K562 (cell line): ENCODE data around the gene OR2AG1. TPM values are rescaled to one million over a fixed set of nuclear protein-coding genes. Genes with fewer than 3 reads are reported as not detected.

Experiments used
- ATAC-seq: fragments of 200-7000 bp; cut with Tn5 transposase; 3 replicates; pipeline ENCODE4 v1.9.1; 2020; ENCODE audit warnings: moderate library complexity
- BruUV-seq: library from RNA; stranded (reverse); fragments of 400-500 nt; replicated peaks from 2 replicates; lab custom pipeline; 2021; lab: Mats Ljungman, UMichigan
- CTCF ChIA-PET: fragments of 300-600 bp; formaldehyde crosslinking; extraction: SDS; loops from one replicate; lab custom pipeline; 2021; ENCODE audit warnings: low intra/inter-chr PET ratio; lab: Yijun Ruan, JAX
- POLR2A ChIA-PET: fragments of 300-600, 350-650 bp; sonication (Branson Sonifier 250); formaldehyde crosslinking; extraction: SDS; loops from one replicate; lab custom pipeline; 2021; ENCODE audit warnings: antibody characterized with exemption, inconsistent platforms; lab: Yijun Ruan, JAX
- DNase-seq, 4 experiments: peaks; one replicate each; pipeline versions ENCODE4 v3.0.0 to v3.0.0-alpha.2; 2011 to 2018; ENCODE audit warnings: low spot score in 3 of 4, mixed read lengths in 3 of 4; ENCODE audit errors: extremely low read depth in 1 of 4
- FAIRE-seq: peaks from 2 replicates; lab custom pipeline; 2011; peaks lifted over from hg19 to GRCh38; lab: Jason Lieb, UNC
- H2AFZ ChIP-seq: 2 replicates; pipeline ENCODE4 v1.6.0; 2011; ENCODE audit warnings: low read depth, low read length, control low read depth, inconsistent platforms
- H3K27ac ChIP-seq: fragments of 200-600 bp; 3 replicates; pipeline ENCODE4 v1.8.0; 2011; ENCODE audit warnings: low read depth, mild to moderate bottlenecking, control low read depth, inconsistent platforms, low read length, moderate library complexity, mixed read lengths; ENCODE audit errors: extremely low read depth
- H3K27me3 ChIP-seq, 2 experiments: fragments of 300-600 bp in 1 of 2; 2 replicates in 1 of 2; 3 replicates in 1 of 2; pipeline versions ENCODE4 v1.6.0 to v1.8.0; 2011; ENCODE audit warnings: inconsistent platforms in 2 of 2, low read length in 2 of 2, mild to moderate bottlenecking in 1 of 2, mixed read lengths in 1 of 2, moderate library complexity in 1 of 2; ENCODE audit not compliant: control insufficient read depth in 2 of 2, insufficient read depth in 2 of 2
- H3K36me3 ChIP-seq: fragments of 300-600 bp; 3 replicates; pipeline ENCODE4 v1.8.0; 2011; ENCODE audit warnings: mild to moderate bottlenecking, low read length, inconsistent platforms; ENCODE audit not compliant: control insufficient read depth, insufficient read depth
- H3K4me1 ChIP-seq, 2 experiments: fragments of 200-600 bp in 1 of 2; replicated peaks in 1 of 2; 2 replicates in 1 of 2; 3 replicates in 1 of 2; pipeline versions ENCODE4 v1.5.1 to v1.8.0; 2011; ENCODE audit warnings: inconsistent platforms in 2 of 2, low read length in 2 of 2, mild to moderate bottlenecking in 1 of 2, mixed read lengths in 1 of 2, moderate library complexity in 1 of 2; ENCODE audit not compliant: control insufficient read depth in 2 of 2, insufficient read depth in 2 of 2
- H3K4me2 ChIP-seq: 2 replicates; pipeline ENCODE4 v1.6.1; 2011; ENCODE audit warnings: low read length, control low read depth, inconsistent platforms, mixed read lengths; ENCODE audit not compliant: insufficient read depth
- H3K4me3 ChIP-seq: fragments of 200-600 bp; sonication (generic), shearing (Covaris generic); 2 replicates; pipeline ENCODE4 v1.5.1; 2016; ENCODE audit warnings: control low read depth, inconsistent platforms
- H3K79me2 ChIP-seq: fragments of 200-600 bp; 3 replicates; pipeline ENCODE4 v1.8.0; 2011; ENCODE audit warnings: low read length, inconsistent platforms; ENCODE audit not compliant: control insufficient read depth, insufficient read depth
- H3K9ac ChIP-seq, 2 experiments: 2 replicates each; pipeline versions ENCODE4 v1.6.0 to v1.6.1; 2011; ENCODE audit warnings: low read depth in 2 of 2, low read length in 2 of 2, control low read depth in 1 of 2, inconsistent platforms in 1 of 2, mild to moderate bottlenecking in 1 of 2, mixed read lengths in 1 of 2; ENCODE audit not compliant: insufficient read depth in 1 of 2
- H3K9me1 ChIP-seq: one replicate; pipeline ENCODE4 v1.6.0; 2011; ENCODE audit warnings: inconsistent platforms, mild to moderate bottlenecking, low read length, moderate library complexity; ENCODE audit not compliant: control insufficient read depth, insufficient read depth
- H3K9me3 ChIP-seq: replicated peaks from 2 replicates; pipeline ENCODE4 v1.5.1; 2011; ENCODE audit warnings: low read depth, low read length, inconsistent platforms; ENCODE audit not compliant: control insufficient read depth, insufficient read depth
- H4K20me1 ChIP-seq: replicated peaks from 2 replicates; pipeline ENCODE4 v1.6.1; 2011; ENCODE audit warnings: low read length, inconsistent platforms, mixed read lengths; ENCODE audit not compliant: control insufficient read depth, insufficient read depth
- BRD9 ChIP-seq: fragments of 450-650 bp; IDR thresholded peaks from 2 replicates; pipeline ENCODE4 v1.6.1; 2018; ENCODE audit warnings: low read depth; ENCODE audit not compliant: partially characterized antibody
- HDAC8 ChIP-seq: fragments of 450-650 bp; IDR thresholded peaks from 2 replicates; pipeline ENCODE4 v1.6.1; 2016; ENCODE audit warnings: mild to moderate bottlenecking, missing genetic modification characterization, moderate library complexity, missing compliant biosample characterization
- NFIC ChIP-seq: fragments of 450-650 bp; IDR thresholded peaks from 2 replicates; pipeline ENCODE4 v1.6.1; 2017; ENCODE audit warnings: mild to moderate bottlenecking, inconsistent platforms
- WGBS: fragments of 100-300 bp; shearing (Covaris generic); methylation state at CpG from one replicate; pipeline ENCODE4 v1.1.6; 2016; ENCODE audit warnings: low coverage, mixed read lengths; ENCODE audit not compliant: insufficient coverage; ENCODE audit errors: missing lambda C conversion rate; 5-methylcytosine and 5-hydroxymethylcytosine counted together
- in situ Hi-C: fragments of 300-500 bp; cut with MboI; formaldehyde crosslinking; loops from 4 replicates; pipeline ENCODE4 v1.15.0; 2018; ENCODE audit warnings: inconsistent platforms, mixed read lengths
- intact Hi-C: fragments of 100-400 bp; cut with micrococcal nuclease; formaldehyde crosslinking; loops from 2 replicates; pipeline ENCODE4 v1.14.2; 2022
- polyA plus RNA-seq, 8 experiments: library from polyadenylated mRNA; depleted of rRNA in 4 of 8; stranded (reverse) in 5 of 8; unstranded in 3 of 8; fragments of >200 nt; fragmentation: Nextera tagmentation in 2 of 8; fragmentation: Illumina TruSeq in 1 of 8; extraction: Ambion mirVana in 2 of 8; extraction: Trizol in 1 of 8; gene quantifications; 2 replicates each; pipeline versions ENCODE4 v1.2.1 to v1.2.3, GENCODE V29; 2011 to 2014; ENCODE audit warnings: inconsistent platforms in 1 of 8, missing spikeins in 1 of 8
- total RNA-seq, 7 experiments: library from RNA; depleted of rRNA in 6 of 7; stranded (reverse); fragments of >200 nt in 6 of 7; fragmentation: Illumina TruSeq in 2 of 7; extraction: Trizol in 2 of 7; gene quantifications; 2 replicates each; pipeline versions ENCODE4 v1.2.1 to v1.2.3, GENCODE V29; 2011 to 2021; ENCODE audit warnings: low replicate concordance in 1 of 7
- TF ChIP-seq, protein P1 (sequence below): sonication (generic); formaldehyde crosslinking; IDR thresholded peaks from 2 replicates; pipeline ENCODE4 v1.8.1; 2023; ENCODE audit warnings: mild to moderate bottlenecking, missing genetic modification reagents
- TF ChIP-seq, protein P2 (sequence below), 2 experiments: fragments of 250-450 bp in 1 of 2; fragments of 450-650 bp in 1 of 2; sonication (Bioruptor Pico) in 1 of 2; IDR thresholded peaks; 2 replicates each; pipeline versions ENCODE4 v1.6.1 to v1.8.0; 2016 to 2021; ENCODE audit warnings: mild to moderate bottlenecking in 2 of 2, moderate library complexity in 2 of 2, missing compliant biosample characterization in 1 of 2, missing genetic modification characterization in 1 of 2

Gene OR2AG1
- total and polyA plus RNA-seq, 9 of the 15 experiments (the other 6 are each of a cell fraction or from before 2014, with no cell fraction given): 0.05 to 0.11 (median 0.07) TPM; not detected in 5

DNA sequence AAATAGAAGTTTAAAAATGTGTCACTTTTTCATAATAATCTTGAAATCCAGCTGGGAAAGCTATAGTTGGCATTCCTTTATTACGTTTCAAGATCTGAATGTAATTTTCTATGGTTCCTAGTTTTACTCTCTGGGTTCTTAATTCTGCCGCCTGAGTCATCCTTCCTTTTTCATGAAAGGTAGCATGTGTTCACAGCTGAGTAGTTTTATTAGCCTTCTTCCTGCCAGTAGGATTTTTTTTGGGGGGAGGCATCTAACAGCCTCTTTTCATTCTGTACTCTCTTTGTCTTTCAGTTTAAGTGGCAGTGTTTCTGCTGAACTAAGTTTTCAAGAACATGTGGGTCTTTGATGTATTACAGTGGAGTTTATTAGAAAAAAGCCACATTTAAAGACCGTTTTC, 47.5 kb upstream of the OR2AG1 start:
- in situ Hi-C loops: no loop called here
- POLR2A ChIA-PET: interaction anchor here (2.6 kb wide), 1 partner anchor 11 kb away, joined by 7 read pairs; no protein-coding TSS in a partner anchor
- no peak overlapping the region for H2AFZ ChIP-seq

DNA sequence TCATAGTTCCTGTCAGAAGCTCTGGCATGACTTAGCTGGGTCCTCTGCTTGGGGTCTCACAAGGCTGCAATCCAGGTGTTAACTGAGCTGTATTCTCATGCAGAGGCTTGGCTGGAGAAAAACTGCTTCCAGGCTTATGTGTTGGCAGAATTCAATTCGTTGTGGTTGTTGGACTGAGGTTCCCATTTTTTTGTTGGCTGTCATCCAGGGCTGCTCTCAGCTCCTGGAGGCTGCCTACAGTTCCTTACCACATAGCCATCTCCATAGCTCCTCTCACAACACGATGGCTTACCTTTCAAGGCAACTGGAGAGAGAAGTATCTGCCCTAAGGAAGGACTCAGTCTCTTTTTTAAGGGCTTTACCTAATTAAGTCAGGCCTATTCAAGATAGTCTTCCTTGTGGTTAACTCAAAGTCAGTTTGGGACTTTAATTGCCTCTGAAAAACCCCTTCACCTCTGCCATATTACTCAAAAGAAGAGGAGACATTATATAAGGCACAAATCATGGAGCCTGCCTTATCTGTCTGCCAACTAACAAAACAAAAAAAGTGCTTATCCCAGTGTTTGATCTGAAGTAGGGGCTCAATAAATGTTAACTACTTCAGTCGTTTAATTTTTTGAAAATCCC, 46.2 kb upstream of the OR2AG1 start:
- Histone ChIP-seq H3K27ac (no peak overlapping the region), H4K20me1 (no peaks in the 10 kb centered on the region), H3K36me3 (no peaks in the 10 kb centered on the region), H3K9me1 (no peaks in the 10 kb centered on the region), H3K4me1 (no peaks in the 10 kb centered on the region; a peak in 1 of 5 replicates), H3K79me2 (no peaks in the 10 kb centered on the region), H2AFZ (no peak overlapping the region), H3K9ac (no peak overlapping the region), H3K27me3 (no peaks in the 10 kb centered on the region), H3K4me3 (no peak overlapping the region), H3K4me2 (no peak overlapping the region), H3K9me3 (no peaks in the 10 kb centered on the region)
- ChIA-PET POLR2A (no interaction called here), CTCF (interaction anchor here (2.2 kb wide), 1 partner anchor 21 kb away, joined by 13 read pairs; no protein-coding TSS in a partner anchor)
- TF ChIP-seq HDAC8 (tag) (no peak), BRD9 (no peak), NFIC (peak; percentile 39; the same call in 1 of the 2 replicates)
- TF ChIP-seq, protein P1, sequence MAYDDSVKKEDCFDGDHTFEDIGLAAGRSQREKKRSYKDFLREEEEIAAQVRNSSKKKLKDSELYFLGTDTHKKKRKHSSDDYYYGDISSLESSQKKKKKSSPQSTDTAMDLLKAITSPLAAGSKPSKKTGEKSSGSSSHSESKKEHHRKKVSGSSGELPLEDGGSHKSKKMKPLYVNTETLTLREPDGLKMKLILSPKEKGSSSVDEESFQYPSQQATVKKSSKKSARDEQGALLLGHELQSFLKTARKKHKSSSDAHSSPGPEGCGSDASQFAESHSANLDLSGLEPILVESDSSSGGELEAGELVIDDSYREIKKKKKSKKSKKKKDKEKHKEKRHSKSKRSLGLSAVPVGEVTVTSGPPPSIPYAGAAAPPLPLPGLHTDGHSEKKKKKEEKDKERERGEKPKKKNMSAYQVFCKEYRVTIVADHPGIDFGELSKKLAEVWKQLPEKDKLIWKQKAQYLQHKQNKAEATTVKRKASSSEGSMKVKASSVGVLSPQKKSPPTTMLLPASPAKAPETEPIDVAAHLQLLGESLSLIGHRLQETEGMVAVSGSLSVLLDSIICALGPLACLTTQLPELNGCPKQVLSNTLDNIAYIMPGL (CRISPR knock-in tag): no peak
- no peak for DNase-seq
- no peak for FAIRE-seq
- in situ Hi-C loops: no loop called here
- intact Hi-C loops: no loop called here
- BruUV-seq: no TSS peak
- ATAC-seq: no peak
- 6% methylated on average over 3 of the region's 3 CpGs for WGBS

More for the DNA sequence above, 47.5 kb upstream of the OR2AG1 start:
- no peaks in the 10 kb centered on the region for H3K79me2 ChIP-seq
- TF ChIP-seq, protein P2, sequence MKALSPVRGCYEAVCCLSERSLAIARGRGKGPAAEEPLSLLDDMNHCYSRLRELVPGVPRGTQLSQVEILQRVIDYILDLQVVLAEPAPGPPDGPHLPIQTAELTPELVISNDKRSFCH (CRISPR knock-in tag; IDR thresholded peaks at IDR 0.05): no peak
- TF ChIP-seq, protein P2 (tag; IDR thresholded peaks at IDR 0.05): no peak
- ATAC-seq (no peak), FAIRE-seq (no peak), DNase-seq (no peak)
- no peaks in the 10 kb centered on the region; a peak in 1 of 5 replicates for H3K4me1 ChIP-seq
- H3K27ac ChIP-seq: no peak overlapping the region
- H3K27me3 ChIP-seq: no peaks in the 10 kb centered on the region
- 26% methylated on average over 3 of the region's 3 CpGs for WGBS
- BruUV-seq: no TSS peak
- H4K20me1 ChIP-seq: no peaks in the 10 kb centered on the region
- intact Hi-C loops: no loop called here
- no peak overlapping the region for H3K4me2 ChIP-seq
- CTCF ChIA-PET: no interaction called here
- H3K9me3 ChIP-seq: no peaks in the 10 kb centered on the region
- H3K9me1 ChIP-seq: no peaks in the 10 kb centered on the region
- no peaks in the 10 kb centered on the region for H3K36me3 ChIP-seq
- H3K4me3 ChIP-seq: no peak overlapping the region
- H3K9ac ChIP-seq: no peak overlapping the region
